Heart left ventricle (tissue), 16 donors: Measurements from ENCODE around the gene SYP. TPM values are rescaled to one million over a fixed set of nuclear protein-coding genes. Genes with fewer than 3 reads are reported as not detected.

Experiments
- ATAC-seq, 4 donors: fragments of 200-7000 bp; cut with Tn5 transposase; one replicate each; pipeline ENCODE4 v1.9.1; 2020 to 2022; ENCODE audit warnings: moderate library complexity in 4 of 4, mild to moderate bottlenecking in 3 of 4, moderate number of reproducible peaks in 1 of 4
- DNase-seq, 5 donors: peaks; one replicate each; pipeline ENCODE4 v3.0.0-alpha.2; 2020
- H3K27ac ChIP-seq, 12 donors: fragments of 200-600 bp; sonication (generic) in 4 of 12; one replicate each; pipeline versions ENCODE4 v1.5.0 to v1.8.0; 2016 to 2022; ENCODE audit warnings: mild to moderate bottlenecking in 2 of 12
- H3K27me3 ChIP-seq, 9 donors: fragments of 200-600 bp; sonication (generic) in 2 of 9; one replicate each; pipeline versions ENCODE4 v1.5.1 to v1.8.0; 2016 to 2022; ENCODE audit warnings: mild to moderate bottlenecking in 3 of 9
- H3K36me3 ChIP-seq, 9 donors: fragments of 200-600 bp; sonication (generic) in 2 of 9; one replicate each; pipeline versions ENCODE4 v1.5.0 to v1.8.0; 2018 to 2022; ENCODE audit warnings: mild to moderate bottlenecking in 2 of 9
- H3K4me1 ChIP-seq, 12 donors: fragments of 200-600 bp; sonication (generic) in 4 of 12; one replicate each; pipeline versions ENCODE4 v1.5.0 to v1.8.0; 2016 to 2022; ENCODE audit warnings: mild to moderate bottlenecking in 3 of 12
- H3K4me3 ChIP-seq, 12 donors: fragments of 200-600 bp; sonication (generic) in 4 of 12; one replicate each; pipeline versions ENCODE4 v1.5.0 to v1.8.0; 2017 to 2022; ENCODE audit warnings: mild to moderate bottlenecking in 9 of 12, moderate library complexity in 4 of 12
- H3K9me3 ChIP-seq, 12 donors: fragments of 200-600 bp; sonication (generic) in 4 of 12; one replicate each; pipeline versions ENCODE4 v1.5.0 to v1.8.0; 2016 to 2022; ENCODE audit warnings: mild to moderate bottlenecking in 1 of 12
- POLR2A ChIP-seq, 2 donors: fragments of 450-650 bp; IDR thresholded peaks; one replicate each; pipeline ENCODE4 v1.6.1; 2017; ENCODE audit warnings: antibody characterized with exemption in 2 of 2, mild to moderate bottlenecking in 2 of 2, moderate library complexity in 2 of 2
- WGBS, 4 donors: extraction: QIAGEN DNeasy Blood & Tissue Kit in 2 of 4; methylation state at CpG; one replicate each; pipeline versions ENCODE4 v1.1.5 to v1.1.7; 2013 to 2018; 5-methylcytosine and 5-hydroxymethylcytosine counted together
- intact Hi-C, 10 donors: fragments of 100-400 bp; cut with DNase I; formaldehyde crosslinking; loops; one replicate each; pipeline versions ENCODE4 v1.11.1 to v1.14.2; 2022
- long read RNA-seq, 3 donors: library from polyadenylated mRNA; unstranded; transcript quantifications; one replicate each; pipeline ENCODE4 v2.0.0, GENCODE V29; 2020 to 2021
- polyA plus RNA-seq, 2 donors: library from polyadenylated mRNA; stranded (reverse); fragments of 200-250 nt; gene quantifications; one replicate each; pipeline ENCODE4 v1.2.3, GENCODE V29; 2013
- total RNA-seq, 9 donors: library from RNA; depleted of rRNA in 2 of 9; stranded (reverse); fragments of >200 nt in 2 of 9; fragmentation: NEBNext Ultra II Directional in 3 of 9; extraction: Animal tissue kit (Norgen Biotek cat#: 25700) in 3 of 9; gene quantifications; one replicate each; pipeline versions ENCODE4 v1.1.0 to v1.2.4, GENCODE V29; 2016 to 2023
- TF ChIP-seq, protein P1 (sequence below), 12 donors: fragments of 200-600 bp; sonication (generic) in 4 of 12; IDR thresholded peaks; one replicate each; pipeline versions ENCODE4 v1.5.0 to v1.8.0; 2018 to 2022; ENCODE audit warnings: antibody characterized with exemption in 12 of 12, mild to moderate bottlenecking in 5 of 12
- donor health status: ischemic (EF 13 %, LVEDD 7.1; RV severe dilation, severe dysfunction).
- donor health status: healthy with polysubstance abuse.
- donor health status: DM: no; HTN: yes; CAD: no.
- donor health status: DM: no; HTN: no; CAD: no.
- donor health status: ischemic (EF 25% LVEDD 6.9; RV normal size, moderate dysfunction).
- donor health status: ischemic (EF 25% LVEDD 5.7; RV mildly dilated, moderate dysfunction).
- donor health status: healthy.
- donor health status: DM: yes; HTN: yes; CAD: no.
- donor health status: ischemic (EF 35%, LVEDD 5.7; RV mildly dilated, moderate dysfunction).
- donor health status: nonischemic (EF 11% LVEDD 7.7; RV severe dilation, severe dysfunction).
- donor health status: DM: yes; HTN: yes; CAD: no.
- donor health status: PGD.
- donor health status: ischemic (EF 29% LVEDD 5.4; RV normal size, mild dysfunction).
- donor health status: nonischemic (EF 23%, LVEDD 6.1; RV moderate dilation, normal function).

SYP gene
- 1 to 10 TPM in 6 of 9 donors, under 1 TPM in 3; 0.49 to 2.7 (median 1.1) TPM for total RNA-seq
- 1 to 10 TPM; 1.3 to 3.7 TPM for polyA plus RNA-seq
- long read RNA-seq, donor 1, partial matches to known transcripts: 0 of 5 reads
- long read RNA-seq, donor 1, other reads (novel, unspliced or antisense): 2 of 5 reads
- long read RNA-seq, donor 2, partial matches to known transcripts: 1 of 1 reads
- long read RNA-seq, donor 2, other reads (novel, unspliced or antisense): 0 of 1 reads
- long read RNA-seq, donor 3: 0 reads

DNA sequence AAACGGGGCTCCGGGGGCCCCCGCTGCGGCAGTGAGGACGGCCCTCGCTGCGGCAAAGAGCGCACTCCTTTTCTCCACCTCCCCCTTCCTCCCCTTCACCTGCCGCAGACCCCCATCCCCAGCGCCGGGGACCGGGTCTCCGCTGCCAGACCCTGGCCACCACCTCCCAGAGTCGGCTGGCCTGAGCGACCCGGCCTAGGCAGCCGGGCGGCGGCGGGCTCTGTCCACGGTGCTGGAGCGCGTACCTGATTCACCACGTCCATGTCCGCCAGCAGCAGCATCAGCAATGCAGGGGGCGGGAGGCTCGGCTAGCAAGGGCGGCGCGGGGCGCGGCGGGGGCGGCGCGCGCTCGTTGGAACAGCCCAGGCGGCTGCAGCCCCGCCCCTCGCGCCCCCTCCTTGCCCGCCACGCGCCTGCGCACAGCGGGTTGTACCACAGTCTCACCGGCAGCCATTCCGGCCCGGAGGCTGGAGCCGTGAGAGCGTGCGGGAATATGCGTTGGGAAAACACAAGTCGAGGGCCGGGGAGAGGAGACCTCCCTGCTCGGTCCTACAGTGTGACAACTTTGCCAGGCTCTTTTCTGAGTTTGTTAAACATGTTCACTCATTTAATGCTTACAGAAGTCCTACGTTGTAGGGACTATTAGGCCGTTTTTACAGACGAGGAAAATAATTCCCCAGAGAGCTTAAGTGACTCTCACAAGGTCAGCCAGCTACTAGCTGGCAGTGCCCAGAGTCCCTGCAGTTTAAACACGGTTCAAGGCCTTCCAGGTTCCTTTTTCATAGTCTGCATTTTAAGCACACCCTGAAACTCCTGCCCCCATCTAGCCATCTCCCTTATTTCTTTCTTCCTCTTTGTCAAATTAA, at the start of gene SYP:
Gene SYP (minus strand): TSS at position 288 of the 866 bp plus-strand sequence. CDS start 7 bp downstream, at position 281.
- peak within 1 kb of the TSS in 11 of 12 donors; percentile 3 to 54 (median 46) for H3K4me3 ChIP-seq
- DNase-seq (peak; percentile 88 to 93 (median 90)), ATAC-seq (peak; percentile 91 to 97 (median 96))
- intact Hi-C loops: loop anchor here in 5 of 10 donors (5.0 to 10.0 kb wide), 4 partner anchors 65 to 725 kb away; partner anchors contain the start of genes FOXP3 (in 2 of the 5), PPP1R3F (in 2 of the 5) and CLCN5 (in 1 of the 5)
- H3K4me1 ChIP-seq: peaks cover 0 to 11% (median 2%) of the 10 kb centered on the region in 12 donors
- H3K9me3 ChIP-seq: no peaks in the 10 kb centered on the region
- WGBS, 4 donors: 1 to 48% (median 16%) methylated on average over 37 to 61 of the region's 61 CpGs
- TF ChIP-seq, protein P1, sequence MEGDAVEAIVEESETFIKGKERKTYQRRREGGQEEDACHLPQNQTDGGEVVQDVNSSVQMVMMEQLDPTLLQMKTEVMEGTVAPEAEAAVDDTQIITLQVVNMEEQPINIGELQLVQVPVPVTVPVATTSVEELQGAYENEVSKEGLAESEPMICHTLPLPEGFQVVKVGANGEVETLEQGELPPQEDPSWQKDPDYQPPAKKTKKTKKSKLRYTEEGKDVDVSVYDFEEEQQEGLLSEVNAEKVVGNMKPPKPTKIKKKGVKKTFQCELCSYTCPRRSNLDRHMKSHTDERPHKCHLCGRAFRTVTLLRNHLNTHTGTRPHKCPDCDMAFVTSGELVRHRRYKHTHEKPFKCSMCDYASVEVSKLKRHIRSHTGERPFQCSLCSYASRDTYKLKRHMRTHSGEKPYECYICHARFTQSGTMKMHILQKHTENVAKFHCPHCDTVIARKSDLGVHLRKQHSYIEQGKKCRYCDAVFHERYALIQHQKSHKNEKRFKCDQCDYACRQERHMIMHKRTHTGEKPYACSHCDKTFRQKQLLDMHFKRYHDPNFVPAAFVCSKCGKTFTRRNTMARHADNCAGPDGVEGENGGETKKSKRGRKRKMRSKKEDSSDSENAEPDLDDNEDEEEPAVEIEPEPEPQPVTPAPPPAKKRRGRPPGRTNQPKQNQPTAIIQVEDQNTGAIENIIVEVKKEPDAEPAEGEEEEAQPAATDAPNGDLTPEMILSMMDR (IDR thresholded peaks at IDR 0.05): peak in 1 of 12 donors; percentile 8
- TF ChIP-seq POLR2A (IDR thresholded peaks at IDR 0.05): peak in 1 of 2 donors; percentile 78
- H3K27ac ChIP-seq: peak within 1 kb of the TSS in 10 of 12 donors; percentile 52 to 76 (median 70)
- H3K36me3 ChIP-seq: no peaks in the 10 kb centered on the region
- no peaks in the 10 kb centered on the region for H3K27me3 ChIP-seq

DNA sequence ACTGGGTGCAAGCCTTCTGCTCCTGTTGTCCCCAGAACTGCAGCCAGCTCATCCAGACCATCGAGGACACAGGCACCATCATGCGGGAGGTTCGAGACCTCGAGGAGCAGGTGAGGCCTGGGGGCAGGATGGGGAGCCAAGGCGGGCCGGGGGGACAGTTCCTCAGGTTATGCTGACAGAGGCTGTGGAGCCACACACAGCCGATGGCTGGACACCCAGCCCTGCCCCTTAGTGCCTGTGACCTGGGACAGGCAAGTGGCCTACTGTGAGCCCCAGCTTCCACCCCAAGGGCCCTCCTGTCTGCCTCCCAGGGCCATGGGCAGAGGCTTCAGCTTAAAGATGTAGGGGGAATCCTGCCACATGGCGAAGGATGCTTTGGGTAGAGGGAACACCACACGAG, 49.6 kb upstream of the SYP start:
- TF ChIP-seq, protein P1 (IDR thresholded peaks at IDR 0.05): no peak
- TF ChIP-seq POLR2A (IDR thresholded peaks at IDR 0.05): no peak
- WGBS, 4 donors: 85 to 93% (median 91%) methylated on average over 7 to 9 of the region's 9 CpGs
- no peaks in the 10 kb centered on the region for H3K4me1 ChIP-seq
- DNase-seq (no peak), ATAC-seq (no peak)
- H3K27ac ChIP-seq: no peak overlapping the region
- no peaks in the 10 kb centered on the region for H3K27me3 ChIP-seq
- intact Hi-C loops: no loop called here
- peaks cover 0 to 32% (median 3%) of the 10 kb centered on the region in 9 donors for H3K36me3 ChIP-seq
- no peaks in the 10 kb centered on the region for H3K9me3 ChIP-seq
- H3K4me3 ChIP-seq: no peak overlapping the region

DNA sequence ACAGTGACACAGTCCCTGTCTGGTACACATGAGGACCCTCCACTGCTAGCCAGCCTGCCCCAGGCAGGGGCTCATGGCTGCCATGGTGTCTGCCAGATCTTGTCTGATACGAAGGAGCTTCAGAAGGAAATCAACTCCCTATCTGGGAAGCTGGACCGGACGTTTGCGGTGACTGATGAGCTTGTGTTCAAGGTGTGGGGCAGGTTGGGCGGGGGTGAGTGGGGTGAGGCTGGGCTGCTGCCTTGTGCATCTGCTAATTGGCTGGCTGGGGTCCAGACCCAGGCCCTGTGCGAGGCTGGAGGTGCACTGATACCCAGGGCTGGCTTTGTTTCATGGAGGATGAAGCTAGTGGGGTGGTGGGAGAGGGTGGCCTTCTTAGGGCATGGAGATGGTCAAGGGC, 49.1 kb upstream of the SYP start:
- H3K4me1 ChIP-seq: no peaks in the 10 kb centered on the region
- H3K36me3 ChIP-seq: peaks cover 0 to 37% (median 7%) of the 10 kb centered on the region in 9 donors
- 76 to 91% (median 85%) methylated on average over 6 of the region's 6 CpGs for WGBS, 4 donors
- no peaks in the 10 kb centered on the region for H3K9me3 ChIP-seq
- DNase-seq: no peak
- ATAC-seq: no peak
- no peak overlapping the region for H3K4me3 ChIP-seq
- no peak for TF ChIP-seq POLR2A (IDR thresholded peaks at IDR 0.05)
- TF ChIP-seq, protein P1 (IDR thresholded peaks at IDR 0.05): no peak
- intact Hi-C loops: no loop called here
- H3K27ac ChIP-seq: no peak overlapping the region
- H3K27me3 ChIP-seq: no peaks in the 10 kb centered on the region
